Left forelimb (tissue), 1 donor: ENCODE results near the gene IGFBPL1.
"Not testable (repeated sequence)": the region's sequence is repeated elsewhere in the genome, so short reads cannot be mapped to it uniquely, and the experiment has no call there.

ENCODE experiments used
- DNase-seq: peaks from one replicate; pipeline ENCODE4 v3.0.0-alpha.2; 2018; ENCODE audit warnings: low spot score

The IGFBPL1 gene

DNA sequence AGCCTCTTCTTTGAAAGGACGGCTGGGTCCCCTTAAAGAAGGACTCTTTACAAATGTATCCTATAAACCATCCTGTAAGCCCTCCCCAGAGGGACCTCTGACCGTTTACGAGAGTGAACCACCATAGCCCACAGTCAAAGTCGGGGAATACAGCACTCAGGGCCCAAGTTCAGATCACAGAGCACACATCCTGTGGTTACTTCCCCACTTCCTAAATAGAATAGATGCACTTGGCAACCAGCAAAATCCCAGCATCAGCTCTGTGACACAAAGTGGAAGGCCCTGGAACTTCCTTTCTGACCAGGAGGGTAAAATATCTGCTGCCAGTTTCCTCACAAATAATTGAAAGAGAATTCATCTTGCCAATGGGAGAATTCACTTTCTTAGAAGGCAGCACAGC lies 6.9 kb upstream of the IGFBPL1 start:
- no peak for DNase-seq

DNA sequence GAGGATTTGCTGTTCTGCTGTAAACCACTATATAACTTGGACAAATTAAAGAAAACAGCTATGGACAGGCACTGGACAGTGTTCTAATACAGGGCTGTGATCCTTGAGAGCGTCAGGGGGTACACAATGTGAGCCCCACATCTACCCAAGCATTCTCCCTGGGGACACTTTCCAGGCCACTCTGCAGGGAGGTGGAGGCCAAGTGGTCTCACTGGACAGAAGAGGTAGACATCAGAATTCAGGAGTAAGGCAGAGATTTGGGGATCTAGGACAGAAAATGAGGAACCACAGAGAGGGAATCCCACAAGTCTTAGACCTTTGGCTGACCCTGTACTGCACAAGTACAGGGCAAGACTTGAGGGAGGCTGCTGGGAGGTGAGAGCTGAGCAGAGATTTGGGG lies 3.8 kb upstream of the IGFBPL1 start:
- no peak for DNase-seq

DNA sequence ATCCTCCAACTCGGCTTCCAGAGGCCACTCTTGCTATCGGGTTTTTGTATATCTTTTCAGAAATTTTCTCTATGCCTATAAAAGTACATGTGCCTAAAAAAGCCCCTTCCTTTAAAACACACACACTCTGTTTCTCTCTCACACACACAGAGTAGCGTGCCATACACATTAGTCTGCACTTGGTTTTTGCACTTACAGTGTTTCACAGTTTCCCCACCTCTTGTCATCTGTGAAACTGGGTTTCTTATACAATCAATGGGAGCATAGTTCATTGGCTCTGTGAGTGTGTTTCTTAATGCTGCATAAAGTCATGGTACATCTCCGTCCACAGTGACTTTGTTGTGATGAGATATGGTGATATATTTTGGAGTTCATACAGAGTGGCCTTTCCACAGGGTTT lies 664 bp upstream of the IGFBPL1 start:
- no peak for DNase-seq

DNA sequence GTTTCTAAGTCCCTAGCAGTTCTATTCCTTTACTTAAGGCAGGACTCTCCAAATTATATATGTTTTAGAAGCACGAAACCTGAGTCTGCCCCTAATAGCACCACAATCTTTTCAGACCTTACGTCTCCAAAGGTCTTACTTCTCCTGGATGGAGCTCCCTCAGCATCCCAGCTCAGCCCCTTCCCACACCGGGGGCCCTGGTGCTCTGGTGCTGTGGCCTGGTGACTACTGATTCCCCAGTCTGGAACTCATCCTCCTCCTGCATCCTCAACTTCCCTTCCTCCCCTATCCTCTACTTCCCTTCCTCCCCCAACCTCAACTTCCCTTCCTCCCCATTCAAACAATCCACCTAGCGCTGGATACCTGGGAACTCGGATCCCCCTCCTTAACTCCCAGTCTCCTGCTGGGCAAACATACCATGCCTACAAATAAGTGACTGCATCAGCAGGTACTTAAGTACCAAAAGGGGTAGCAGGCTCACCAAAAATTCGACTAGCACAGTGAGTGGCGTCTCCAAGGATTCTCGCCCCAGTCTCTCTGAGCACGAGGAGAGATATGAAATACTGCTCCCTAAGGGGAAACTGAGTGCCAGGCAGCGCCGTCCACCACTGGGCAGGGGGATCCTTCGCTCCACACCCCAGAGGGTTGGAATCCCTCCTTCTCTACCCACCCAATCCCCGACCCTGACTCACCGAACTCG lies 831 bp downstream of the IGFBPL1 start:
- DNase-seq, result no peak

DNA sequence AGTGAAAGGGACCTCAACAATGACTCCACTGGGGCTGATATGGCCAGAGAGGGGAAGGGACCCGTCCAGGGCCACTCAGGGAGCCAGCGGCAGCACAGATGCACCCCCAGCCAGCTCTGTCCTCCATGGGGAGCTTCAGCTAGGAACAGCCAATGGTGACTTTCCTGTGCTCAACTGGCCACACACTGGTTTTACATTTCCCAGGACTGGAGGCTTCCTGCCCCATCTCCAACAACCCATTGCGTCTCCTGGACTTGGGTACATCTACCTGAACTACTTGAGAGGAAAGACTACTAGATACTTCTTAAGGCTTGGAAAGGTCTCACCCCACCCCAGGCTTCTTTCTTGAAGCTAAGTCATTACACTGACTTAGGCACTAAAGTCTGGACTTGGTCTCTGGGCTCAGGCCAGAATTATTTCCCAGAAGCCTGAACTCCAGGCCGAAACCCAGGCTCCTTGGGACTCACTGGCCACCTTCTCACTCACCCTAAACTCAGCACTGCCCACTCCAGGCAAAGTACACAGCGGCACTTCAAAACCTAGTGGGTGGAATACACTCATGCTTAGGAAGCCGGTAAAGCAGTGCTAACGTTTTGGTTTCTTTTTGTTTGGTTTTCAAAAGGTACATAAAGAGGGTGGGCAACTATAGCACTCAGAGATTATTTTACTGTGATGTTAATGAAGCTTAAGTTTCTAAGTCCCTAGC lies 1.5 kb downstream of the IGFBPL1 start:
- no peak for DNase-seq

DNA sequence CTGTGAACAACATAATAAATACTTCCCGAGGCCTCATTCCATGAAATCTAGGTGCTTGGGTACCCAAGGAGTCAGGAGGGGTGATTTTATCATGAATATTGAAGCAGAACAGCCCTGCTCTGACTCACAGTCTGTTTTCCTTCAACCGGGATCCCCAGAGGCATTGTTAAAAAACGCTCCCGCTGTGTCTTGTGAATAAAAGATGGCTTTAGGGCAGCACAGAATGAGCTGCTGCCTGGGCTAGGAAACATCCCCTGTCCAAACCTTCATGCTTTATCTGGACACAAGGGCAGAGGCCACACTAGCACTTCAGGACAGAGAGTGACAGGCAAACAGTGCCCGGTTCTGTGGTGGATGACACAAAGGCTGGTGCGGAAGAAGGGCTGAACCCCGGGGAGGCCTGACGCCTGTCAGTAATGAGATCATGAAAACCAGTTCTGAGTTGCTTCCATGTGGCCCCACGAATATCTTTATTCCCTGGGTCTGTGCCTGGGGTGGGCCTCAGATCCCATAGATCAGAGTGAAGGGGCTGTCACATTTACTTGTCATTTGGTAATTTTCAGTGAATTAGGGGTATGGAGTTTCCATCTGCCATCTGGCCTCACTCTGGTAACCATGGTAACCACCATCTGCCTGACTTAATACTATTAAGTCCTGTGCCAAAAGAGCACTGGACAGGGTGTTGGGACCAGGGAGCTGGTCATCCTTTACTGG lies 2.6 kb downstream of the IGFBPL1 start:
- no peak for DNase-seq

DNA sequence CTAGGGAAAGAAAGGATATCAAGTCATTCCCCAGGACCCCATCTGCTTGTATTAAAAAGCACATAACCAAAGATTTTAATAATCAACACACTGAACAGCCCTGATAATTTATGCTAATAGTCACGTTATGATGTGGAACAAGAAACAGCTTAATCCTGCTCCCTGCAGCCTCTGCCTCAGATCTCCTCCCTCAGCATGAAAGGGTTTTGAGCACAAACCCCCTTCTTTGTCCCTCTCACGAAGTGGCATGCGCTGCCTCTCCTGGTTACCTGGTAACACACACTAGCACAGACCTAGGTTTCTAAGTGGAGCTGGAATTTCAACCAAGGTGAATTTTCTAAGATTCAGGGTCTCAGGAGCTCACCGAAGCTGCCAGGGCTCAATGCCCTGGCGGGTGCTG lies 5.1 kb downstream of the IGFBPL1 start:
- DNase-seq, result no peak

DNA sequence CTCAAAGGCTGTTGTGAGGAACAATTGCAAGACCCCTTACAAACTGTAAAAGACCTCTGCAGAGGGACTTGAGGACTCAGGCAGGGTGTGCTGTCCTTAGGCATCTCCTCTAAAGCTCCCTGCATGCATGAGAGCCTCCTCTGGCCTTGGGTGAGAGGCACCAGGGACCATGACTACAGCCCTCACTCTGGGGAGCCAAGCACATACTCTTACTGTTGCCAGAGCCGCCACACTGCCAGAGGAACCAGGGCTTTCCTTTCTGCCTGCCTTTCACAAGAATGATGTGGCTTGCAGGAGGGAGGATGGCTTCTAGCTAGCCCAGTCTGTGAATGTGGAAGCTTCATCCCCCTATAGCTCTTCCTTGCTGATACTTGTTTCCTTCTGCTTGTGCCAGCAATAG lies 5.9 kb downstream of the IGFBPL1 start:
- DNase-seq, result no peak

DNA sequence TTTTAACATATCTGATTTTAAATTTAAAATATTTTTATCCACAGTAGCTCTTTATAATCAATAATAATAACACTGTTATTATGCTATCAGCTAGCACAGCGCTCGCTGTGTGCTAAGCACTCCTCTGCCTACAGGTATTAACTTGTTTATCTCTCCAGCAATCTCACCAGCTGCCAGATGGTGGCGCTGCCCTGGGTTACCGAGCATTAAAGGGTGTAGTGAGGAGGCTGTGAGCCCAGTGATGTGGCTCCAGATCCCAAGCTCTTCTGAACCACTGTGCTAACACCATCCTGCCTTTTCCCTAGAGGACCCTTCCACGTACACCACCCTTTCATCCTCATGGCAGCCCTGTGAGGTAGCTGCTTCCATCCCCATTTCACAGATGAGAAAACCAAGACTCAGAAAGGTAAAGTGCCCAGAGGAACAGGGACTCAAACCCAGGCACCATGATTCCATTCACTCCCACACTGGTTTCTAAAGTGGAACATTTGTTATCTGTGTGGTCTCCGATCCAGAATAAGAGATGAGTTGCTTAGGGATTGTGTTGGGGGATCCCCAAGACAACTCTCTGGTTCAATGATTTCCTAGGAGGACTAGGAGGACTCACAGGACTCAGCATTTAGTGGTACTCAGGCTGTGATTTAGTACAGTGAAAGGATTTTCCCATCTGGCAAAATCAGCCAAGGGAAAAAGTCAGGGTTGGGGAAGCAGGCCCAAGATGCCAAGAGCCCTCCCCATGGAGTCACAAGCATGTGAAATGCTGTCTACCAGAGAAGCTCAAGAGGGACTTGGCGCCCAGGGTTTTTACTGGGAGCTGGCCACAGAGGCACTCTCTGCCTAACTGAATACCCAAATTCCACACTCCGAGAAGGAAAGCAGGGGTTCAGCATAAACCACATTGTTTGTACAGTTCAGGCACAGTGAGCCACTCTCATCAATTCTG lies 7.0 kb downstream of the IGFBPL1 start:
- no peak for DNase-seq

DNA sequence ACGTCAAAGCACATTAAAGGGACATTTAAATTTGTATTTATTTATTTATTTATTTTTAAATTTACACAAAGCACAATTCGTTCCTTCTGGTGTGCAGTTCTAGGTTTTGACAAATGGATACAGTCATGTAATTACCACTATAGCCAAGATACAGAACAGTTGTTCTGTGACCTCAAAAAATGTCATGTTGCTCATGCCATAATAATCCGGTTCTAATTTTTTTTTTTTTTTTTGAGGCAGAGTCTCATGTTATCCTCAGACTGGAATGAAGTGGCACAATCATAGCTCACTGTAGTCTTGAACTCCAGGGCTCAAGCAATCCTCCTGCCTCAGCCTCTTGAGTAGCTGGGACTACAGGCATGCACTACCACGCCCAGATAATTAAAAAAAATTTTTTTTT lies 7.8 kb downstream of the IGFBPL1 start:
- DNase-seq, result no peak

DNA sequence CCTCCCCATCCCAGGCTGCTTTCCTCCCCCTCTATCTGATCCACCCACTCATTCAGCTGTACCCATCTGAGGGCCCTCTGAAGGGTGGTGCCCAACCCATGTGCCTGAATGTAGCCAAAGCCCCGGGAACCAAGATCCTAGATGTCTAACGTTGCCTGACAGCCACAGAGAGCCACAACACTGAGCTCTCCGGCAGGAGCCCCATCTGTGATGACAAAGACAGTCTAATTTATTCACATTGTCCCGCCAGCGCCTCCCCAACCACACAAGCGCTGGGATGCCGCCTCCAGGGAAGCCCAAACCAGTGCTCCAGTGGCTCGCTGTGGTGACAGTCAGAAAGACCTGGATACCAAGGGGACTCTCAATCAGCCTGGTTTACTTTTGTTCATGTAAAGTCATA lies 8.4 kb downstream of the IGFBPL1 start:
- no peak for DNase-seq

DNA sequence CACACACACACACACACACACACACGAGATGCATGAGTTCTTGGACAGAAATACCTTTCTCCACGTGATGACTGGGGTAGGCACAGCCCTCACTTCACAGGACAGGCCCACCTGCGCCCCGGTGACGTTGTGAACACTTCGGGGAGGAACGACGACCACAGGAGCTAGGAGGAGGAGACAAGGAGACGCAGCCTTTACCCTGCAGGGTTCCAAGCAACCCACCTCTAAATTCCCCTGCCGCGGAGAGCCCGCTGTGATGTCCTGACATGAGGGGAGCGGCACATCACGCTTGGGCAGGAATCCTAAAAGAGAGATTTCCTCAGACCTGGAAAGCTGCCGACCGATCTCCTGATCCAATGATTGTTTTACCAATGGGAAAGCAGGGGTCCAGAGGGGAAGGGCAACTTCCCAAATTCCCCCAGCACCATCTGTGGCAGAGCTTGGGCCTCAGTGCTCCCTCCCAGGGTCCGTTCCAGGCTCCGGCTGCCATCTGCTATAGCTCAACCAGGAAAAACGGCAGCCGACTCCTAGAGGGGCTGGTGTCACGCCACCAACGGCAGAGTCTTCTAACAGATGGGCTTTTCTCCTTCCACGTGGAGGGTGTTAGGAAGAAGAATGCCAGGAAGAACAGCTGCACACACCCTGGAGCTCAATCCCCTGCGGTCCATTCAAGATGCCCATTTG lies 10.1 kb downstream of the IGFBPL1 start:
- DNase-seq, result no peak

DNA sequence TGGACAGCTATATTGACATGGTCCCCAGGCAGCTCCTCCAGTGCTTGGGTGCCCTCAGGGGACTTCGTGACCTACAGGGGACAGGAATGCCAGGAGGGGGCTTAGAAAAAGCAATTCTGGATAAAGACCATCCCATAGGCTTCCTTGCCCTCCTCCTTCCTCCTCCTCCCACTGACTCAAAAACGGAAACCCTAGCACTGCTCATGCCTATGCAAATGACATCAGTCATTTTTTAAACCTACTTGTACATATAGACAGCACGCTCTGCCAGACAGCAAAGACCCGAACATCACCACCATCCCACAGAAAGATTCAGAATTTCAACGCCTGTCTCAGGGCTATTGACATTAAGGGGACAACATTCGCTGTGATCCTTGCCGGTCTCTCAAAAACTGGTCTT lies 11.0 kb downstream of the IGFBPL1 start:
- no peak for DNase-seq

DNA sequence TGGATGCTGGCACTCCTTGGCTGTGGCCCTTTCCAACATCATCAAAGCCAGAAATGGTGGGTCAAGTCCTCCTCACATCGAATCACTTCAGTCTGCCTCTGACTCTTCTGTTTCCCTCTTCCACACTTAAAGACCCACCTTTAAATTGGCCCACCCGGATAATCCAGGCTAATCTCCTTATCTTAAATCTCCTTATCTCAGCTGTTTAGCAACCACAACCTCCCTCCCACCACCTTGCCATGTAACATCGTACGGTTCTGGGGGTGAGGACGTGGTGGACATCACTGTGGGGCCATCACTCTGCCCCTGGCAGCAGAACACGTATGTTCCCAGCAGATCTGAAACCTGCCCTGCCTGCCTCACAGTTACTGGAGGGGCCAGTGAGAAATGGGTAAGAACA lies 11.5 kb downstream of the IGFBPL1 start:
- DNase-seq, result no peak

DNA sequence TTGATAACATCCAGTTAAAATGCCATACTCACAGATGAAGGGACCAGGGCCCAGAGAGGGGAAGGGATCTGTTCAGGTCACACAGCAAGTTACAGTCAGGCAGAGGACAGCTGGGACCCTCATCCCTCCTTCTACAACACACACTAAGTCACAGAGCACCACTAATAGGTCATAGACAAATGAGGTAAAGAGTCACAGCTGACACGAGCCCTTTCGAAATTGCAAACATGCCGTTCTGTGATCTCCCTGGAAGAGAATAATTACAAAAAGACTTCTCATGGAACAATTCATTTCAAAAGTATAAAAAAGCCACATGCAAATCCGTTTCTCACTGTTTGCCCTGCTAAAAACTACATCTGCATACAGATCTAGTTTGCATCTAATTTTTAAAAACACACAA lies 15.5 kb downstream of the IGFBPL1 start:
- DNase-seq, result no peak

DNA sequence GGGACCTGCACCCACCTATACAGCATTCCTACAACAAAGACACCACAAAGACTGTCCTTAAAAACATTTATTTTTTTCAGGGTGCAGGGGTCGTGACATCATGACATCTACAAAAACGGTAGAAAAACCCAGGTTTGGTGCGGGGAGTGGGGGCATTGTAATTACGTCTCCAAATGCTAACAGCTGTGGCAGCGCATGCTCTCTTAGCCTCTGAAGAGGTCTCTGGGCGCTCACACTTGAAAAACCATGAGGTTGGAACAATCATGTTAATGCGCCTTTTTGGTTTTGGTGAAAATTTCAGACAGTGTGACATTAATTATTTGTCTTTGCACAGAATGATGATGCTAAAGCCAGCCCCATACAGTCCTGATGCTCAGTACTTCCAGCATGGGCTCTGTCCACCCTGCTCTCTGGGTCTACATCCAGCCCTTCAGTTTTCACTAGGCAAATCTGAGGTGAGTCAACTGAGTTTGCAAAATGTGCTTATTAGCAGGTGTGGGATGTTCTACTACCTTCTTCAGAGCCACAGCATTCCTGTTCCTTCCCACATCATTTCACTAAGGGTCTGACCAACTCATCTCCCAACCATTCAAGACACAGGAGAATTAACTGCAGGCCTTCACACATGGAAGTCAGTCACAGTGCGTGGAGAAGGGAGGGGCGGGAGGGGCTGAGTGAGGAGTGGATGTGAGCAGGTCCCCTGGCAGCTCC lies 17.6 kb downstream of the IGFBPL1 start:
- DNase-seq, result no peak

DNA sequence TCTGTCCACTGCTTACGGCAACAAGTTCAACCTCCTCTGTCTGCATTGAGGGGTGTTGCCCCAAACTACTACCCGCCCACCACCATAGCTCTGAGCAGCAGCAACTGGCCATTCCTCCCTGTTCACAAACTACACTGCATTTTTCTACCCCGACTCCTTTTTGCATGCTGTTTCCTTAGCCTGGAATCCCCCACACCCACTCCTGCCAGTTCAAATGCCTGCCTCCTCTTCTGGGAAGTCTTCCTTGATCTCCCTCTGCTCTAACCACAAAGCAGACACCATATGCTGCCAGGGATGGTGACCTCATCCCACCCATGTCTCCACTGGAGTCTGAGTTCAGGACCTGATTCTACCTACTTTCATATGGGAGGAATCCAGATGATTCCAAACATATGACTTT lies 18.5 kb downstream of the IGFBPL1 start:
- DNase-seq, result no peak

DNA sequence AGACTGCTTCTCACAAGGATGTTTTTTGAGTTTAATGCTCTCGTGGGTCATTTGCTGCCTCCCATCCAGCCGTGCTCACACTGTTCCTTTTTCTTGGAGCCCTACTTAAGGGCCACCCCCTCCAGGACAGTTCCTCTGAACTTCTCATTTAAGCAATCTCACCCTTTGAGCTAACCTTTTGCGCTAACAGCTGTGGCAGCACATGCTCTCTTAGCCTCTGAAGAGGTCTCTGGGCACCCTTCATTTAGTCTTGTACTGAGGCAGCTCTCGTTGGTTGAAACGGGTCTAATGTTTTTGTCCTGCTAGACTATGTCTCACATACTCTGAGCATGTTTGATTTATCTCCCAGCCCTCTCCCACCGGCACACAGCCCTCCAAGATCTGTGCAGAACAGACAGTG lies 19.9 kb downstream of the IGFBPL1 start:
- no peak for DNase-seq

DNA sequence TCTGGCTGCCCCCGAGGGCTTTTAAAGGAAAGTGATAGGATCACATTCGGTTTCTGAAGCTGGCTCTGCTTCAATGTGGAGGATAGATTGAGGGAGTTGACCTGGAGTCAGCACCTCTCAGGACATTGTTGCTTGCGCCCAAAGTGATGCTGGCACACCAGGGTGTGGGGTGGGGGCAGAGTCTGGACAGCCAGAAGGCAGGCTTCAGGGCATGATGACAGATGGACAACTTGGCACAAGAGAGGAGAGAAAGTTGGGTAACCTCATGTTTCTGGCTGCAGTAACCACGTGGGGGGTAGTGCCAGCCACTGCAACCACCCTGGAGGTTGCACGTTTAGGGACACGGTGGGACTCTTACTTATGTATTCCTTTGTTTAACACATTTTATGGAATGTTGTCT lies 22.3 kb downstream of the IGFBPL1 start:
- no peak for DNase-seq

DNA sequence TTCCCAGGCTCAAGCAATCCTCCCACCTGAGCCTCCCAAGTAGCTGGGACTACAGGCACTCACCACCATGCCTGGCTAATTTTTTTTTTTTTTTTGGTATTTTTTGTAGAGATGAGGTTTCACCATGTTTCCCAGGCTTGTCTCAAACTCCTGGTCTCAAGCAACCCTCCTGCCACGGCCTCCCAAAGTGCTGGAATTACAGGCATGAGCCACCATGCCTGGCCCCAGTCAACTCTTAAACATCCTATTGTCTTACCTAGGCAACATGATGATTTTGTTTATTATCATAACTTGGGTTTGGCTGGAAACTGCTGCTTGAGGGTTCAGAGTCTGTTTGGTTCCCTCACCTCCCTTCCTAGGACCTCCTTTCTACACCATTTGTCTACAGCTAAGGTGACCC lies 25.1 kb downstream of the IGFBPL1 start:
- DNase-seq, result not testable (repeated sequence)

DNA sequence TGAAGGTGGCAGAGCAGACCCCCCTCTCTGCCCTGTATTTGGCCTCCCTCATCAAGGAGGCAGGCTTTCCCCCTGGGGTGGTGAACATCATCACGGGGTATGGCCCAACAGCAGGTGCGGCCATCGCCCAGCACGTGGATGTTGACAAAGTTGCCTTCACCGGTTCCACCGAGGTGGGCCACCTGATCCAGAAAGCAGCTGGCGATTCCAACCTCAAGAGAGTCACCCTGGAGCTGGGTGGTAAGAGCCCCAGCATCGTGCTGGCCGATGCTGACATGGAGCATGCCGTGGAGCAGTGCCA lies 27.9 kb downstream of the IGFBPL1 start:
- DNase-seq, result no peak
